ENCODE results near the gene OLIG2.

The OLIG2 gene

GRCh38 chr21:33025489-33026442, at the start of gene OLIG2:
TSS of gene OLIG2 (plus strand) at chr21:33025935. CDS start at chr21:33026863, 928 bp downstream.
- DNase-seq (ENCODE audit: low read depth in 2 of 2) = no peak

DNA sequence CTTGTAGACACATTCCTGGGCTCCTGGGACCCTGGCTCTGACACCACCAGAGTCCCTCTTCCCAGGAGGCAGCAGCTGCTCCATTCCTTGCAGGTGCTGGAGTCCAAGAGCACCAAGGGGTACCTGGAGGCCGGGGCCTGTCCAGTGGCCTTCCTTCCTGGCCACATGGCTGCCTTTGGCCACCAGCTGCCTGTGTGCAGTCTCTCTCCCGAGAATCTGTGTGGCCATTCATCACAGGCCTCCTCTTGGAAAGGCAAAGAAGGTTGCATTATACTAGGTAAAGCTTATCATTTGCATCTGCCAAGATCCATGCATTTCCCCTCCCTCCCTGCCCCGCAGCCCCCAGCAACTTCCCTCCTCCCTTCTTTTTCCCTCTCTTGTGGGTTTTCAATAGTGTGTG, 48.9 kb upstream of the OLIG2 start:
- DNase-seq (ENCODE audit: low read depth in 2 of 2) = no peak

- no peak for DNase-seq (ENCODE audit: low read depth in 2 of 2)
Observed at GRCh38 chr21:32977216-32977615, 48.5 kb upstream of the OLIG2 start.

DNA sequence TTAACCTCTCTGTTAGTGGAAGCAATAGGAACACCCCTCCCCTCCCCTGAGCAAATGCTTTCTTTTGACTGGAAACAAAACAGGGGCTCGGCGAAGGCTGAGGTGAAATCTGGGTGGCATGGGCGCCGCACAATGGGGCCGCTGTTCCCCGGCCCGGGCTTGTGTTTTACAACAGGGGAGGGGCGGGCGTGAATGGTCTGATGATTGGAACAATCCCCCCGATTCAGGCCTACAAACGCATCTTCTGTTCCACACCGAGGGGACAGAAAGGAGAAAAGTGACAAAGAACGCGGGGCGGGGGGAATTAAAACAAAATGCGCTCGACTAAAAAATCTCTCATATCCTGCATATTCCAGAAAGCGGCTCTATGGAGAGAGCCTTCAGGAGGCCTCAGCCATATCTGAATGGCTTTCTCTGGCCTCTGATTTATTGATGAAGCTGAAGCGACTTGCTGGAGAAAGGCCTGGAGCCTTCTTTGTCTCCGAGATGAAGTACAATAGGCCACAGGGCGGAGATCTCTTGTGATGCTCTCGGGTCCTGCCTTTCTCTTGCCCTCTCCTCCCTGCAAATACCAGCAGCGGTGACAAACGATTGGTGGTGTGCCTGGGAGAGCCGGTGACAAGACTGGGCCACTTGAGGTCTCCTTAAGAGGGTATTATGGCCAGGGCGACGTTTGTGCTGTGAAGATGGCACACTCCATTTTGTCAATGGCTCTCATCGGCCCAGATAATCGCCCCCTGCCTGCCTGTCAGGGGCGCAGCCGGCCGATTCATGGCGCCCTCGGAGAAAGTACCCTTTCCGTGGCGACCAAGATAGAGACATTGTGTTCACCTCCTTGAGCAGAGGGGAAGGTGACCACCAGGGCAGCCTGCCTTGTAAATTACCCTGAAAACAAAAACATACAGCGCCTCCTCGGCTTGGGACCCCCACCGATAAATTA, 47.1 kb upstream of the OLIG2 start:
- DNase-seq (ENCODE audit: low read depth in 2 of 2) = no peak

- no peak for DNase-seq (ENCODE audit: low read depth in 2 of 2)
Observed at GRCh38 chr21:32979598-32980268, 46.0 kb upstream of the OLIG2 start.

DNA sequence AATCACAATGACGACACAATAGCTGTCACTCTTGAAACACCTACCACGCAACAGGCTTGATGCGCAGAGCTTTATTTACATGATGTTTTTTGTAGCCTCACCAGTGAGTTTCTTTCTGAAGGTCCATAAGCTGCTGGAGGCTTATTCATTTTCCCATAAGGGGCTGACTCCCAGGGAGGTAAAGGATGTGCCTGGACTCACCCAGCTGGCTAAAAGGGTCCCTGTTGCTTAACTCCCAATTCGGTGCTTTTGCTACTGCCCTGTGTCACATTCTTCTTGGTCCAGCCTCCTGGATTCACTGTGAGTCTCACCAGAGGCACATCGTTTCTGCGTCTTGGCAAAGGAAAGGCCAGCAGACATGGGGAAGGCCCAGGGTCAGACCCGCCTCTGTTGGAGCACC, 44.6 kb upstream of the OLIG2 start:
- no peak for DNase-seq (ENCODE audit: low read depth in 2 of 2)

GRCh38 chr21:32990666-32991065, 35.1 kb upstream of the OLIG2 start:
- DNase-seq (ENCODE audit: low read depth in 2 of 2) = no peak

DNA sequence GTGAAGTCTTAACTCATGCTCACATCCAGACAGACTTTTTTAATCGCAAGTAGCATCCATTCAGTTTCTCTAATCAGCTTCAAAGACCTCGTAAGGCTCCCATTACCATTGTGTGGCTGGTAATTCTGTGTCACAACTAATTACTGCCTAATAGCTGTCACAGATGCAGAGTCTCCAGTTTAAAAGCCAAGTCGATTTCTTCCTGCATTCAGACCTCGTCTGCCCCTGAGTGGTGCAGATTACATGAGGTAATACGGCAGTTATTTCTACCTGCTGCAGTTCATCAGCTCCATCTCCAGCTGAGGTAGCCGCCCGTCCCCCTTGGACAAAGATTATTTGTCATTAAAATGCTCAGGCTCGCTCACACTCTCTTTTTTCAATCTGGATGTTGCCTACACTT, 34.4 kb upstream of the OLIG2 start:
- DNase-seq (ENCODE audit: low read depth in 2 of 2) = no peak

DNA sequence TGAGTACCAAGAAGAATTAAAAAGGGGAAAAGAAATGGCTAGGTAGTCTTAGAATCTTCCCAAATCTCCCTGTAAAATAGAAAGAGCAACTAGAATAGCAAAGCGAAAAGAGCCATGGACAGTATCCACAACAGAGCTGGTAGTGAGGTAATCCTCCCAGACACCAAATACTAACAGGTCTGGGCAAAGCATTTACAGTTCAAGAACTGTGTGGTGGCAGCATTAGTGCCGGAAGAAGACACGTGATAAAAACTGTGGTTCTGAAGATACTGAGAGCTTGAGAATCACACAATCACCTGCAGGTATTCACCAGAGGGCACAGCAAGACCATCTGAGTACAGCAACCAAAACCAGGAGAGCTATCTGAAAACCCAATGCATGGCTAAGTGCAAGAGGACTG, 31.8 kb upstream of the OLIG2 start:
- DNase-seq (ENCODE audit: low read depth in 2 of 2) = no peak

- DNase-seq (ENCODE audit: low read depth in 2 of 2) = no peak
Observed at GRCh38 chr21:32994305-32994704, 31.4 kb upstream of the OLIG2 start.

- DNase-seq (ENCODE audit: low read depth in 2 of 2) = no peak
Observed at GRCh38 chr21:33007747-33008146, 18.0 kb upstream of the OLIG2 start.

GRCh38 chr21:33008333-33009051, 17.2 kb upstream of the OLIG2 start:
- DNase-seq (ENCODE audit: low read depth in 2 of 2) = no peak

GRCh38 chr21:33010931-33011330, 14.8 kb upstream of the OLIG2 start:
- DNase-seq (ENCODE audit: low read depth in 2 of 2) = no peak

- no peak for DNase-seq (ENCODE audit: low read depth in 2 of 2)
Observed at GRCh38 chr21:33011462-33011861, 14.3 kb upstream of the OLIG2 start.

GRCh38 chr21:33013626-33014025, 12.1 kb upstream of the OLIG2 start:
- no peak for DNase-seq (ENCODE audit: low read depth in 2 of 2)

- no peak for DNase-seq (ENCODE audit: low read depth in 2 of 2)
Observed at GRCh38 chr21:33014331-33014730, 11.4 kb upstream of the OLIG2 start.

- no peak for DNase-seq (ENCODE audit: low read depth in 2 of 2)
Observed at GRCh38 chr21:33015096-33015495, 10.6 kb upstream of the OLIG2 start.

GRCh38 chr21:33015756-33016155, 10.0 kb upstream of the OLIG2 start:
- DNase-seq (ENCODE audit: low read depth in 2 of 2) = no peak

- DNase-seq (ENCODE audit: low read depth in 2 of 2) = no peak
Observed at GRCh38 chr21:33018707-33019465, 6.8 kb upstream of the OLIG2 start.

DNA sequence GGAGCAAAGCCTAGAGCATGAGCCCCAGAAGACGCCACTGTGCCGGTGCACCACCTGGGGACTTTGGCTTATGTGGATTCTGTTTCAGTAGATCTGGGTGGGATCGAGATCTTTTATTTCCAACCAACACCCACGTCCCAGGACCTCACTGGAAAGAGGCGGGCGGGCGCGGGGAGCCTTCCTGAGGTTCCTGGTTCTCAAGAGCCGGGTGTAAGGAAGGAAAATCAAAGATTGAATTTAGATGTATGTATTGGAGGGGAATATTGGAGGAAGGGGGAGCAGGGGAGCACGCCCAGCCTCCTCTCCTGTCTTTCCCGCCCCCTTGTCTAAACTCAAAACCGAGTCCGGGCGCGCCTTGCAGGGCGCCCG, 6.2 kb upstream of the OLIG2 start:
- no peak for DNase-seq (ENCODE audit: low read depth in 2 of 2)

All from stimulated activated CD4-positive, alpha-beta T cell treated with anti-CD3 and anti-CD28 coated beads, Interleukin-15, amount 100 ng/mL, for 48 hours (primary cell).